ENCODE data around the gene SAXO1.

DNA sequence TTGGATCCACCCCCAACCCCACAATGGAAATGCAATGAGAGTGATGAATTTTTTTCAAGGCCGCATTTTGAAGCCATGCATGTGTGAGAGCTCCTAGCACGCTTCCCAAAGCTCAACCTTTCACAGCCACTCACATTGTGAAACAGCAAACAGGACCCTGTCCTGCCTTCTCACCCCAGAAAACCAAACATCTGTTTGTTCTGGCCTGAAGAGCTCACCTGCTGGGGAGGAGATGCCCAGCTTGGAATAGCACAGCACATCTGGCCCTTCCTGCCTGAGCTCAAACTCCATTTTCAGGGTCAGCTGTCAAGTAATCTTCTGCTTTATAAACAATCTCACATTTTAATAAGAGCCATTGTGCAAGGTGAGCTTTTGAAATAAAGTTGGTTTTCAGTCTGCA lies 54.8 kb downstream of the SAXO1 start:
- TF ChIP-seq POLR2AphosphoS5 (IDR thresholded peaks at IDR 0.05; ENCODE audit: low read depth, low read length) (no peak), TAF1 (IDR thresholded peaks at IDR 0.05; ENCODE audit: low read depth, low read length) (no peak), POLR2A (IDR thresholded peaks at IDR 0.05; ENCODE audit: low read depth, low read length) (no peak)

Measured in GM12891 (cell line).